Right lobe of liver (tissue), 4 donors: ENCODE results near the gene KAZN.

ENCODE experiments used
- CTCF ChIP-seq, 4 donors: fragments of 200-600 bp in 3 of 4; fragments of 450-650 bp in 1 of 4; IDR thresholded peaks; one replicate each; pipeline versions ENCODE4 v1.5.1 to v1.8.0; 2016 to 2022; ENCODE audit warnings: antibody characterized with exemption in 4 of 4, mild to moderate bottlenecking in 2 of 4
- POLR2A ChIP-seq: fragments of 450-650 bp; IDR thresholded peaks from one replicate; pipeline ENCODE4 v1.6.1; 2017; ENCODE audit warnings: antibody characterized with exemption, mild to moderate bottlenecking
- donor health status: DM: no; HTN: no; CAD: no.
- donor health status: DM: no; HTN: no; CAD: no.
- donor health status: DM: no; HTN: yes; CAD: no.

- TF ChIP-seq CTCF (IDR thresholded peaks at IDR 0.05) (no peak), POLR2A (no peak)
Observed at GRCh38 chr1:14909273-14909672, 310.8 kb downstream of the KAZN start.
